HCT116 (cell line): ENCODE results near the gene SPDYE2B.
"Not testable (repeated sequence)": the region's sequence is repeated elsewhere in the genome, so short reads cannot be mapped to it uniquely, and the experiment has no call there.

ENCODE experiments used
- CTCF ChIP-seq, 3 experiments: fragments of 200-600 bp in 1 of 3; sonication (generic) in 1 of 3; IDR thresholded peaks in 2 of 3; conservative IDR thresholded peaks in 1 of 3; 2 replicates each; pipeline ENCODE4 v1.5.1; 2012 to 2017; ENCODE audit warnings: low read depth in 2 of 3, low read length in 2 of 3, antibody characterized with exemption in 1 of 3, borderline replicate concordance in 1 of 3, control low read depth in 1 of 3, mild to moderate bottlenecking in 1 of 3, mixed read lengths in 1 of 3, mixed run types in 1 of 3, moderate library complexity in 1 of 3; ENCODE audit not compliant: insufficient read depth in 1 of 3
- EGR1 ChIP-seq: IDR thresholded peaks from 2 replicates; pipeline ENCODE4 v1.6.1; 2012; ENCODE audit warnings: low read depth

- not testable (repeated sequence) for TF ChIP-seq CTCF (IDR thresholded peaks at IDR 0.05 in 2 of 3, conservative IDR thresholded peaks at IDR 0.05 in 1 of 3; ENCODE audit: borderline replicate concordance in 1 of 3, insufficient read depth in 1 of 3, low read depth in 2 of 3, low read length in 2 of 3); EGR1
Measured at GRCh38 chr7:102642691-102643090, 7.4 kb upstream of the SPDYE2B start, which contains the start of gene UPK3BL1.
